HepG2 (cell line): Measurements from ENCODE around the gene LRRN4CL. TPM values are rescaled to one million over a fixed set of nuclear protein-coding genes. Genes with fewer than 3 reads are reported as not detected.
A peak's percentile ranks its signal among the peaks of the same experiment; 100 is the strongest.

ENCODE experiments used
- FOXJ3 ChIP-seq: sonication (generic); formaldehyde crosslinking; IDR thresholded peaks from 2 replicates; pipeline ENCODE4 v1.4.0; 2020; ENCODE audit warnings: missing genetic modification reagents, mild to moderate bottlenecking, borderline replicate concordance
- GZF1 ChIP-seq: sonication (generic); formaldehyde crosslinking; IDR thresholded peaks from 2 replicates; pipeline ENCODE4 v1.5.1; 2020; ENCODE audit warnings: mild to moderate bottlenecking, missing genetic modification reagents
- KDM2A ChIP-seq: sonication (generic); formaldehyde crosslinking; IDR thresholded peaks from 2 replicates; pipeline ENCODE4 v1.4.0; 2020; ENCODE audit warnings: low read depth, missing genetic modification reagents, borderline replicate concordance
- PAF1 ChIP-seq: IDR thresholded peaks from 2 replicates; pipeline ENCODE4 v1.6.1; 2016; ENCODE audit warnings: missing genetic modification reagents, missing compliant biosample characterization
- PHF8 ChIP-seq: sonication (generic); formaldehyde crosslinking; IDR thresholded peaks from 2 replicates; pipeline ENCODE4 v1.5.0; 2020; ENCODE audit warnings: missing genetic modification reagents
- POGZ ChIP-seq: sonication (generic); formaldehyde crosslinking; IDR thresholded peaks from 2 replicates; pipeline ENCODE4 v1.4.0; 2020; ENCODE audit warnings: mild to moderate bottlenecking, missing genetic modification reagents
- RAD21 ChIP-seq: fragments of 450-650 bp; formaldehyde crosslinking; IDR thresholded peaks from 2 replicates; pipeline ENCODE4 v1.5.0; 2020; ENCODE audit warnings: mild to moderate bottlenecking
- RBAK ChIP-seq: sonication (generic); formaldehyde crosslinking; IDR thresholded peaks from 2 replicates; pipeline ENCODE4 v1.5.1; 2020; ENCODE audit warnings: mild to moderate bottlenecking, missing genetic modification reagents
- ZBTB21 ChIP-seq: sonication (generic); formaldehyde crosslinking; IDR thresholded peaks from 2 replicates; pipeline ENCODE4 v1.4.0; 2020; ENCODE audit warnings: missing genetic modification reagents
- ZFP36 ChIP-seq: fragments of 150-350 bp; IDR thresholded peaks from 2 replicates; pipeline ENCODE4 v1.6.1; 2018; ENCODE audit warnings: borderline replicate concordance, low read length, low read depth; ENCODE audit not compliant: partially characterized antibody
- ZNF124 ChIP-seq: sonication (generic); formaldehyde crosslinking; IDR thresholded peaks from 2 replicates; pipeline ENCODE4 v1.4.0; 2020; ENCODE audit warnings: missing genetic modification reagents
- ZNF282 ChIP-seq: fragments of 450-650 bp; IDR thresholded peaks from 2 replicates; pipeline ENCODE4 v1.6.1; 2018; ENCODE audit not compliant: partially characterized antibody
- ZNF335 ChIP-seq: sonication (generic); formaldehyde crosslinking; IDR thresholded peaks from 2 replicates; pipeline ENCODE4 v1.4.0; 2020; ENCODE audit warnings: missing genetic modification reagents
- ZNF747 ChIP-seq: sonication (generic); formaldehyde crosslinking; IDR thresholded peaks from 2 replicates; pipeline ENCODE4 v1.8.1; 2023; ENCODE audit warnings: missing genetic modification reagents, mild to moderate bottlenecking, borderline replicate concordance
- ZSCAN22 ChIP-seq: sonication (generic); formaldehyde crosslinking; IDR thresholded peaks from 2 replicates; pipeline ENCODE4 v1.4.0; 2020; ENCODE audit warnings: mild to moderate bottlenecking, missing genetic modification reagents
- ZSCAN31 ChIP-seq: sonication (generic); formaldehyde crosslinking; IDR thresholded peaks from 2 replicates; pipeline ENCODE4 v1.5.0; 2020; ENCODE audit warnings: low read depth, mild to moderate bottlenecking, missing genetic modification reagents
- polyA plus RNA-seq, 8 experiments: library from polyadenylated mRNA; depleted of rRNA in 3 of 8; stranded (reverse) in 7 of 8; unstranded in 1 of 8; fragments of >200 nt; fragmentation: Illumina TruSeq in 4 of 8; extraction: Trizol in 4 of 8; gene quantifications; 2 replicates each; pipeline versions ENCODE4 v1.2.1 to v1.2.3, GENCODE V29; 2011 to 2016; ENCODE audit warnings: low read depth in 4 of 8, missing spikeins in 1 of 8, mixed read lengths in 1 of 8; ENCODE audit not compliant: insufficient read depth in 1 of 8
- total RNA-seq, 5 experiments: library from RNA; depleted of rRNA; stranded (reverse); fragments of >200 nt; fragmentation: Illumina TruSeq; extraction: Trizol; gene quantifications; 2 replicates each; pipeline ENCODE4 v1.2.3, GENCODE V29; 2016; ENCODE audit warnings: low read depth in 1 of 5
- TF ChIP-seq, protein P1 (sequence below): sonication (generic); formaldehyde crosslinking; IDR thresholded peaks from 2 replicates; pipeline ENCODE4 v1.4.0; 2020; ENCODE audit warnings: missing genetic modification reagents
- TF ChIP-seq, protein P2 (sequence below): sonication (generic); formaldehyde crosslinking; IDR thresholded peaks from 2 replicates; pipeline ENCODE4 v1.4.0; 2020; ENCODE audit warnings: missing genetic modification reagents; ENCODE audit errors: not compliant biosample characterization
- TF ChIP-seq, protein P3 (sequence below): sonication (generic); formaldehyde crosslinking; IDR thresholded peaks from 2 replicates; pipeline ENCODE4 v1.4.0; 2020; ENCODE audit warnings: missing genetic modification reagents, borderline replicate concordance
- TF ChIP-seq, protein P4 (sequence below): sonication (generic); formaldehyde crosslinking; IDR thresholded peaks from 2 replicates; pipeline ENCODE4 v1.4.0; 2020; ENCODE audit warnings: missing genetic modification reagents

The LRRN4CL gene
- total and polyA plus RNA-seq, 2 of the 13 experiments (the other 11 are each of a cell fraction or from before 2014, with no cell fraction given): 0.11 TPM; not detected in 1

DNA sequence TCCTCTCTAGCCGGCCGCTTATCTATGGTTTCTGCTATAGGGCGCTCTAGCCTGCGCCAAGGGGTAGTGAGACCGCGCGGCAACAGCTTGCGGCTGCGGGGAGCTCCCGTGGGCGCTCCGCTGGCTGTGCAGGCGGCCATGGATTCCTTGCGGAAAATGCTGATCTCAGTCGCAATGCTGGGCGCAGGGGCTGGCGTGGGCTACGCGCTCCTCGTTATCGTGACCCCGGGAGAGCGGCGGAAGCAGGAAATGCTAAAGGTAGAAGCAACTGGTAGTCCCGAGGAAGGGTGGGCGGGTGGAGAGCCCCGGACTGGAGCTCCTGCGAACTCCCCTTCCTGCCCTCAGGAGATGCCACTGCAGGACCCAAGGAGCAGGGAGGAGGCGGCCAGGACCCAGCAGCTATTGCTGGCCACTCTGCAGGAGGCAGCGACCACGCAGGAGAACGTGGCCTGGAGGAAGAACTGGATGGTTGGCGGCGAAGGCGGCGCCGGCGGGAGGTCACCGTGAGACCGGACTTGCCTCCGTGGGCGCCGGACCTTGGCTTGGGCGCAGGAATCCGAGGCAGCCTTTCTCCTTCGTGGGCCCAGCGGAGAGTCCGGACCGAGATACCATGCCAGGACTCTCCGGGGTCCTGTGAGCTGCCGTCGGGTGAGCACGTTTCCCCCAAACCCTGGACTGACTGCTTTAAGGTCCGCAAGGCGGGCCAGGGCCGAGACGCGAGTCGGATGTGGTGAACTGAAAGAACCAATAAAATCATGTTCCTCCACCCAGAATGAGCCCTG lies 17.5 kb downstream of the LRRN4CL start, which contains the start of the genes LBHD1 and UQCC3 (continued):
- TF ChIP-seq, protein P1, sequence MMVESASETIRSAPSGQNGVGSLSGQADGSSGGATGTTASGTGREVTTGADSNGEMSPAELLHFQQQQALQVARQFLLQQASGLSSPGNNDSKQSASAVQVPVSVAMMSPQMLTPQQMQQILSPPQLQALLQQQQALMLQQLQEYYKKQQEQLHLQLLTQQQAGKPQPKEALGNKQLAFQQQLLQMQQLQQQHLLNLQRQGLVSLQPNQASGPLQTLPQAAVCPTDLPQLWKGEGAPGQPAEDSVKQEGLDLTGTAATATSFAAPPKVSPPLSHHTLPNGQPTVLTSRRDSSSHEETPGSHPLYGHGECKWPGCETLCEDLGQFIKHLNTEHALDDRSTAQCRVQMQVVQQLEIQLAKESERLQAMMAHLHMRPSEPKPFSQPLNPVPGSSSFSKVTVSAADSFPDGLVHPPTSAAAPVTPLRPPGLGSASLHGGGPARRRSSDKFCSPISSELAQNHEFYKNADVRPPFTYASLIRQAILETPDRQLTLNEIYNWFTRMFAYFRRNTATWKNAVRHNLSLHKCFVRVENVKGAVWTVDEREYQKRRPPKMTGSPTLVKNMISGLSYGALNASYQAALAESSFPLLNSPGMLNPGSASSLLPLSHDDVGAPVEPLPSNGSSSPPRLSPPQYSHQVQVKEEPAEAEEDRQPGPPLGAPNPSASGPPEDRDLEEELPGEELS (CRISPR knock-in tag): no peak
- peak; percentile 65; the same call in 1 of the 2 replicates for TF ChIP-seq POGZ
- TF ChIP-seq GZF1 (CRISPR knock-in tag): 0 out of 2 replicates have a peak, but pooled peaks have one; percentile 17
- TF ChIP-seq ZBTB21: no peak
- no peak for TF ChIP-seq RAD21
- TF ChIP-seq, protein P2, sequence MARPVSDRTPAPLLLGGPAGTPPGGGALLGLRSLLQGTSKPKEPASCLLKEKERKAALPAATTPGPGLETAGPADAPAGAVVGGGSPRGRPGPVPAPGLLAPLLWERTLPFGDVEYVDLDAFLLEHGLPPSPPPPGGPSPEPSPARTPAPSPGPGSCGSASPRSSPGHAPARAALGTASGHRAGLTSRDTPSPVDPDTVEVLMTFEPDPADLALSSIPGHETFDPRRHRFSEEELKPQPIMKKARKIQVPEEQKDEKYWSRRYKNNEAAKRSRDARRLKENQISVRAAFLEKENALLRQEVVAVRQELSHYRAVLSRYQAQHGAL (CRISPR knock-in tag): peak; percentile 26
- TF ChIP-seq, protein P3, sequence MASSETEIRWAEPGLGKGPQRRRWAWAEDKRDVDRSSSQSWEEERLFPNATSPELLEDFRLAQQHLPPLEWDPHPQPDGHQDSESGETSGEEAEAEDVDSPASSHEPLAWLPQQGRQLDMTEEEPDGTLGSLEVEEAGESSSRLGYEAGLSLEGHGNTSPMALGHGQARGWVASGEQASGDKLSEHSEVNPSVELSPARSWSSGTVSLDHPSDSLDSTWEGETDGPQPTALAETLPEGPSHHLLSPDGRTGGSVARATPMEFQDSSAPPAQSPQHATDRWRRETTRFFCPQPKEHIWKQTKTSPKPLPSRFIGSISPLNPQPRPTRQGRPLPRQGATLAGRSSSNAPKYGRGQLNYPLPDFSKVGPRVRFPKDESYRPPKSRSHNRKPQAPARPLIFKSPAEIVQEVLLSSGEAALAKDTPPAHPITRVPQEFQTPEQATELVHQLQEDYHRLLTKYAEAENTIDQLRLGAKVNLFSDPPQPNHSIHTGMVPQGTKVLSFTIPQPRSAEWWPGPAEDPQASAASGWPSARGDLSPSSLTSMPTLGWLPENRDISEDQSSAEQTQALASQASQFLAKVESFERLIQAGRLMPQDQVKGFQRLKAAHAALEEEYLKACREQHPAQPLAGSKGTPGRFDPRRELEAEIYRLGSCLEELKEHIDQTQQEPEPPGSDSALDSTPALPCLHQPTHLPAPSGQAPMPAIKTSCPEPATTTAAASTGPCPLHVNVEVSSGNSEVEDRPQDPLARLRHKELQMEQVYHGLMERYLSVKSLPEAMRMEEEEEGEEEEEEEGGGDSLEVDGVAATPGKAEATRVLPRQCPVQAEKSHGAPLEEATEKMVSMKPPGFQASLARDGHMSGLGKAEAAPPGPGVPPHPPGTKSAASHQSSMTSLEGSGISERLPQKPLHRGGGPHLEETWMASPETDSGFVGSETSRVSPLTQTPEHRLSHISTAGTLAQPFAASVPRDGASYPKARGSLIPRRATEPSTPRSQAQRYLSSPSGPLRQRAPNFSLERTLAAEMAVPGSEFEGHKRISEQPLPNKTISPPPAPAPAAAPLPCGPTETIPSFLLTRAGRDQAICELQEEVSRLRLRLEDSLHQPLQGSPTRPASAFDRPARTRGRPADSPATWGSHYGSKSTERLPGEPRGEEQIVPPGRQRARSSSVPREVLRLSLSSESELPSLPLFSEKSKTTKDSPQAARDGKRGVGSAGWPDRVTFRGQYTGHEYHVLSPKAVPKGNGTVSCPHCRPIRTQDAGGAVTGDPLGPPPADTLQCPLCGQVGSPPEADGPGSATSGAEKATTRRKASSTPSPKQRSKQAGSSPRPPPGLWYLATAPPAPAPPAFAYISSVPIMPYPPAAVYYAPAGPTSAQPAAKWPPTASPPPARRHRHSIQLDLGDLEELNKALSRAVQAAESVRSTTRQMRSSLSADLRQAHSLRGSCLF: no peak
- no peak for TF ChIP-seq ZFP36
- TF ChIP-seq RBAK (CRISPR knock-in tag): no peak
- TF ChIP-seq FOXJ3 (CRISPR knock-in tag): no peak
- TF ChIP-seq PHF8: peak; percentile 84
- TF ChIP-seq ZNF282: no peak
- TF ChIP-seq PAF1 (CRISPR knock-in tag): 0 out of 2 replicates have a peak, but pooled peaks have one; percentile 28
- TF ChIP-seq ZSCAN22: no peak
- no peak for TF ChIP-seq ZNF124 (CRISPR knock-in tag)
- TF ChIP-seq ZNF335 (CRISPR knock-in tag): peak; percentile 23
- peak; percentile 61 for TF ChIP-seq ZSCAN31 (CRISPR knock-in tag)
- TF ChIP-seq KDM2A: peak; percentile 95
- TF ChIP-seq, protein P4, sequence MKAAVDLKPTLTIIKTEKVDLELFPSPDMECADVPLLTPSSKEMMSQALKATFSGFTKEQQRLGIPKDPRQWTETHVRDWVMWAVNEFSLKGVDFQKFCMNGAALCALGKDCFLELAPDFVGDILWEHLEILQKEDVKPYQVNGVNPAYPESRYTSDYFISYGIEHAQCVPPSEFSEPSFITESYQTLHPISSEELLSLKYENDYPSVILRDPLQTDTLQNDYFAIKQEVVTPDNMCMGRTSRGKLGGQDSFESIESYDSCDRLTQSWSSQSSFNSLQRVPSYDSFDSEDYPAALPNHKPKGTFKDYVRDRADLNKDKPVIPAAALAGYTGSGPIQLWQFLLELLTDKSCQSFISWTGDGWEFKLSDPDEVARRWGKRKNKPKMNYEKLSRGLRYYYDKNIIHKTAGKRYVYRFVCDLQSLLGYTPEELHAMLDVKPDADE (CRISPR knock-in tag): no peak
- peak; percentile 80 for TF ChIP-seq ZNF747 (CRISPR knock-in tag)
